ENCODE data around the gene POU2AF3. TPM values are rescaled to one million over a fixed set of nuclear protein-coding genes. Genes with fewer than 3 reads are reported as not detected.

POU2AF3 gene
- total and polyA plus RNA-seq, 2 of the 4 experiments (the other 2 are of a cell fraction), result 0.17 TPM; not detected in 1

GRCh38 chr11:111356660-111357048 lies 58.3 kb downstream of the POU2AF3 start:
- Histone ChIP-seq H2BK15ac (ENCODE audit: low read depth, low read length) (no peak overlapping the region), H3K4me3 (ENCODE audit: insufficient read depth, low read depth, low read length) (no peak overlapping the region), H2AFZ (replicated peaks; ENCODE audit: low read length, poor library complexity) (no peak overlapping the region), H2AK9ac (replicated peaks; ENCODE audit: low read depth, low read length, poor library complexity) (no peak overlapping the region), H3K4me1 (ENCODE audit: control insufficient read depth, insufficient read depth, low read length) (no peaks in the 10 kb centered on the region), H3K18ac (ENCODE audit: low read depth, low read length) (no peak overlapping the region), H2BK120ac (ENCODE audit: low read depth, low read length) (no peak overlapping the region), H3K36me3 (ENCODE audit: control insufficient read depth, insufficient read depth, low read length) (no peaks in the 10 kb centered on the region), H3K9me3 (ENCODE audit: control insufficient read depth, insufficient read depth, low read length) (no peaks in the 10 kb centered on the region), H3K9me1 (ENCODE audit: insufficient read depth, low read length) (no peaks in the 10 kb centered on the region; the same call in 1 of the 2 replicates), H2BK5ac (ENCODE audit: low read depth, low read length, poor library complexity, severe bottlenecking) (no peak overlapping the region), H3K27ac (ENCODE audit: insufficient read depth, low read length) (no peak overlapping the region), H2AK5ac (ENCODE audit: low read depth, low read length) (no peak overlapping the region), H4K20me1 (ENCODE audit: insufficient read depth, low read length) (no peaks in the 10 kb centered on the region), H4K5ac (ENCODE audit: low read depth, low read length) (no peak overlapping the region), H4K8ac (ENCODE audit: low read depth in 2 of 2, low read length in 2 of 2) (no peak overlapping the region), H2BK20ac (ENCODE audit: low read depth, low read length) (no peak overlapping the region), H3K27me3 (ENCODE audit: control insufficient read depth, insufficient read depth, low read length) (peaks cover 22% of the 10 kb centered on the region), H3K79me1 (ENCODE audit: low read depth in 1 of 2, low read length in 2 of 2) (no peaks in the 10 kb centered on the region), H3K56ac (ENCODE audit: extremely low read depth, insufficient read depth, low read length) (no peak overlapping the region), H3K4ac (ENCODE audit: low read depth, low read length) (no peak overlapping the region), H4K91ac (ENCODE audit: insufficient read depth, low read depth, low read length) (no peak overlapping the region), H3K4me2 (ENCODE audit: low read depth, low read length) (no peak overlapping the region), H3K9ac (ENCODE audit: low read depth, low read length) (no peak overlapping the region), H3K14ac (replicated peaks; ENCODE audit: low read depth, low read length) (no peak overlapping the region), H3K23ac (ENCODE audit: low read depth, low read length) (no peak overlapping the region)
- in situ Hi-C loops (cut with MboI; ENCODE audit: low sequenced_read_pairs), result no loop called here
- ChIA-PET CTCF (no interaction called here), POLR2A (ENCODE audit: unreplicated experiment) (no interaction called here)
- intact Hi-C loops (cut with micrococcal nuclease), result no loop called here
- no peak for TF ChIP-seq ELK1 (IDR thresholded peaks at IDR 0.05; ENCODE audit: borderline replicate concordance, low read depth, low read length)
- no peak for TF ChIP-seq MAFK (IDR thresholded peaks at IDR 0.05; ENCODE audit: low read depth, low read length)
- TF ChIP-seq FOS (IDR thresholded peaks at IDR 0.05; ENCODE audit: low read depth, low read length), result no peak
- no peak for TF ChIP-seq NFE2L2 (IDR thresholded peaks at IDR 0.05; ENCODE audit: low read depth, low read length)
- no peak for TF ChIP-seq CEBPB (IDR thresholded peaks at IDR 0.05; ENCODE audit: low read depth, low read length)
- TF ChIP-seq BHLHE40 (IDR thresholded peaks at IDR 0.05; ENCODE audit: low read depth, low read length), result no peak
- TF ChIP-seq RCOR1 (IDR thresholded peaks at IDR 0.05; ENCODE audit: insufficient replicate concordance, low read length), result no peak
- TF ChIP-seq MXI1 (IDR thresholded peaks at IDR 0.05; ENCODE audit: borderline replicate concordance, low read depth, low read length), result no peak
- TF ChIP-seq CTCF (conservative IDR thresholded peaks at IDR 0.05; ENCODE audit: low read depth, low read length), result no peak
- TF ChIP-seq, protein P1, sequence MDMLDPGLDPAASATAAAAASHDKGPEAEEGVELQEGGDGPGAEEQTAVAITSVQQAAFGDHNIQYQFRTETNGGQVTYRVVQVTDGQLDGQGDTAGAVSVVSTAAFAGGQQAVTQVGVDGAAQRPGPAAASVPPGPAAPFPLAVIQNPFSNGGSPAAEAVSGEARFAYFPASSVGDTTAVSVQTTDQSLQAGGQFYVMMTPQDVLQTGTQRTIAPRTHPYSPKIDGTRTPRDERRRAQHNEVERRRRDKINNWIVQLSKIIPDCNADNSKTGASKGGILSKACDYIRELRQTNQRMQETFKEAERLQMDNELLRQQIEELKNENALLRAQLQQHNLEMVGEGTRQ (IDR thresholded peaks at IDR 0.05; ENCODE audit: low read depth, low read length), result no peak
- TF ChIP-seq CHD1 (IDR thresholded peaks at IDR 0.05; ENCODE audit: low read depth, low read length), result no peak
- no peak for TF ChIP-seq SMC3 (IDR thresholded peaks at IDR 0.05; ENCODE audit: low read depth, low read length)
- TF ChIP-seq POLR2A (IDR thresholded peaks at IDR 0.05; ENCODE audit: low read depth, low read length), result no peak
- TF ChIP-seq RAD21 (IDR thresholded peaks at IDR 0.05; ENCODE audit: low read length), result no peak
- no peak for TF ChIP-seq MAZ (IDR thresholded peaks at IDR 0.05; ENCODE audit: borderline replicate concordance, low read depth, low read length)
- dilution Hi-C loops (cut with HindIII; ENCODE audit: low sequenced_read_pairs, unreplicated experiment), result no loop called here
- no peak for ATAC-seq (ENCODE audit: low read depth)
- no TSS peak for BruUV-seq (replicated peaks)
- WGBS, 2 experiments (ENCODE audit: extremely low coverage in 2 of 2, insufficient read length in 1 of 2), result no CpG with 5 or more reads among the region's 3 CpGs
- DNase-seq, result no peak

Measured in IMR-90 (cell line).